Stimulated activated CD8-positive, alpha-beta memory T cell treated with anti-CD3 and anti-CD28 coated beads, Interleukin-12 subunit alpha, Interleukin-12 subunit beta, amount 100 ng/mL, for 1 hour (primary cell): ENCODE measurements around the gene PLXNB2.

Source experiments
- DNase-seq: peaks from one replicate; pipeline ENCODE4 v3.0.0-alpha.2; 2020; ENCODE audit warnings: low read depth

Gene PLXNB2

GRCh38 chr22:50312371-50312770, 4.9 kb upstream of the PLXNB2 start:
- no peak for DNase-seq

DNA sequence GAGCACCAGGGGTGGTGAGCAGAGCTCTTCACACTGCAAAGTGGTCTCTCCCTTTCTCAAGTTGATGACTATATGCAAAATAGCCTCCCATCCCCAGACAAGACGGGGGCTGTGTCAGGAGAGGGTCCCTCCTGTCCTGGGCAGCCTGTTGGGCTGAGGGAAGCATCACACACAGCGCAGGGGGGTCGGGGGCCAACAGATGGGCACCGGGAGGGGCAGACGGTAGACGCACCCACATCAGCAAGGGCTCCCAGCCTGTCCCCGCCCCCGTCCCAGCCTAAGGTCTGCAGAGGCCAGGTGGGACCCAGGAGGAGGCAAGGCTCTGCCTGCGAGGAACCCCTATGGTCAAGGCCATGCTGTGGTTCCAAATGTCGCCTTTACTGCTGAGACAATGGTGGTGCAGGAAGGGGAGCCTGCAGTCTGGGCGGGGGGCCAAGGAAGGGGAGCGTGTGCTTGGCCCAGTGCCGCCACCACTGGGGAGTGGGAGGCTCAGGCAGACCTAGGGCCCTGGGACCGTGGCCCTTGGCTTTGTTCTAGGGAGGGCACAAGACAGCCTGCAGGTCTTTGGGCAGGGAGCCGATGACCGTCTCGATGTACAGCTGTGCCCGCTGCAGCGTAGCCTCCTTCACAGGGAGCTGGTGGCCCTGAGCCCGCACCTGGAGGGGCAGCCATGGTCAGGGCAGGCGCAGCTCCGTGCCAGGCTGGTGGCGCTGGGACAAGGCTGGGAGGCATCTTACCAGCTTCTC, 4.3 kb upstream of the PLXNB2 start:
- no peak for DNase-seq

- DNase-seq, result no peak
Measured at GRCh38 chr22:50310949-50311444, 3.6 kb upstream of the PLXNB2 start.

GRCh38 chr22:50310031-50310722, 2.7 kb upstream of the PLXNB2 start:
- DNase-seq, result no peak

- no peak for DNase-seq
Measured at GRCh38 chr22:50309601-50309991, 2.1 kb upstream of the PLXNB2 start.

GRCh38 chr22:50308986-50309600, 1.6 kb upstream of the PLXNB2 start:
- no peak for DNase-seq

GRCh38 chr22:50308597-50308935, 1.1 kb upstream of the PLXNB2 start:
- no peak for DNase-seq

- DNase-seq, result no peak
Measured at GRCh38 chr22:50307890-50308596, 597 bp upstream of the PLXNB2 start.

- no peak for DNase-seq
Measured at GRCh38 chr22:50305923-50306566, 1.4 kb downstream of the PLXNB2 start.

DNA sequence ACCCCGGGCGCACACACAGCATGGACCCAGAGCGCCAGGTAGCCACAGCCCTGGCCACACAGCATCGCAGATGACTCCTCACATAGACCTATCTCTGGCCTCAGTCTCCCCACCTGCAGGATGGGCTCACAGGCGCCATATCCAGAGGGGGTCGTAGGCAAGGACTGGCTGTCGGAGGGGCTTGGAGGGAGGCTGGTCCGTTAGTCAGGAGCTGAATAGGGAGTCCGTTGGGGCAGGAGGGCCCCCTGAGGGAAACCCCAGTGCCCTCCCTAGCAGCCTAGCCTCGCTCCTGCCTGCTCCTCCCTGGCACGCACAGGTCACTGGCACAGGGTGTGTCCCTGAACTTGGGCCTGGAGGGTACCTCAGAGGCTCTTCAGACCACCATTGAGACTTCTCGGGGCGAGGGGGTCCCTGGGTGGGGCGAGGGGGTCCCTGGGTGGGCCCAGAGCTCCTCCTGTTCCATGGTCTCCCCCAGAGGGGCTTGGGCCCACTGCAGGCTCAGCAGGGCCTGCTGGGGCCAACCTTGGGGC, 2.0 kb downstream of the PLXNB2 start:
- no peak for DNase-seq

GRCh38 chr22:50304528-50305392, 2.7 kb downstream of the PLXNB2 start:
- no peak for DNase-seq

- no peak for DNase-seq
Measured at GRCh38 chr22:50303848-50304527, 3.5 kb downstream of the PLXNB2 start.

DNA sequence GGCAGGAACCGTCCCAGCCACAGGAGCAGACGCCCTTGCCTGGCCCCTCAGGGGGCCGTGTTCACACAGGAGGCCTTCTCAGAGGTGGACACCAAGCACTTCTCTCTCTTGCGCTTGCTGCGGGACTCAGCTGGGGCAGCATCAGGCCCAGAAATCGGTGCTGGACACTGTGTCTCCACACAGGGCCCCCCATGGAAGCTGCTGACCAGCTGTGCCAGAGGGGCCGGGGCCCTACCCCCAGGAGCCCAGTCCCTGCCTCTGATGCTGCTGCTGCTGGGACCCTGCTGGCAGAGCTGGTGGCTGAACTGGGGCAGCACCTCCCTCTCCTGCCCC, 4.0 kb downstream of the PLXNB2 start:
- DNase-seq, result no peak

GRCh38 chr22:50302564-50302963, 4.9 kb downstream of the PLXNB2 start:
- no peak for DNase-seq

DNA sequence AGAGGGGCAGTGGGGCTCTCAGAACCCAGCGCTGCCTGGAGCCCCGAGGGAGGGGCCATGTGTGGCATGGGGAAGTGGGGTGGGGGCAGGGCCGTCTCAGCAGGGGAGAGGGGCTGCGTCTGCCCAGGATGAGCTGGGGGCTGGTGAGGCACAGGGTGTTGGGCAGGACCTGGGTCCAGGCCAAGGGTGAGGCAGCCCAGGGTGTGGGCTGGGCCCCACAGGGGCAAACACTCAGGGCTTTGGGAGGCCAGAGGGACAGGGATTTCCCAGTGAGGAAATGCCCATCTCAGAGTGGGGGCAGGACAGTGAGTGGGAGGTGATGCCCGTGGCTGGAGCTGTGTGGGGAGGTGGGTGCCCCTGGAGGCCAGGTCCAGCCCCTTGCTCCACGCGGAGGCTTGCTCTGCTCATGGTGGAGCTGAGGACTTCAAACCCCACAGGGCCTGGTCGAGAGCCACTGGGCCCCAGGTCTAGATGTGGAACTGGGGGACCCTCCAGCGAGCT, 5.4 kb downstream of the PLXNB2 start:
- DNase-seq, result no peak

DNA sequence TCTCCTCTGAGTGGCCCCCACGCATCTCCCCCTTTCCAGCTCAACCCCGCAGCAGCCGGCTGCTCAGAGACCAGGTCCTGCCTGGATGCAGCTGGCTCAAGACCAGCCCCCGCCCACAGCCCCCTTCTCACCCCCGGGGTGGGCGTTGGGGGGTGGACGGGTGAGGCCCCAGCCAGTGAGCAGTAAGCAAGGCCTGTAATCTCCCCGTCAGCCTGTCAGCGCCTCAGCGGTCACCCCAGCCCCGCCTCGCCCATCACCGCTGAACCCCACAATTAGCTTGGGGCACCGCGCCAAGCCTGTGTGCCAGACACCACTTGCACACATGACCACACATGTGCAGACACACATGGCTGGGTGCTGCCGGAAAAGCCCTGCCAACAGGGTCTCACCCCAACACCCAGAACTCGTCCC, 5.9 kb downstream of the PLXNB2 start:
- no peak for DNase-seq

- DNase-seq, result no peak
Measured at GRCh38 chr22:50300620-50301257, 6.7 kb downstream of the PLXNB2 start.

DNA sequence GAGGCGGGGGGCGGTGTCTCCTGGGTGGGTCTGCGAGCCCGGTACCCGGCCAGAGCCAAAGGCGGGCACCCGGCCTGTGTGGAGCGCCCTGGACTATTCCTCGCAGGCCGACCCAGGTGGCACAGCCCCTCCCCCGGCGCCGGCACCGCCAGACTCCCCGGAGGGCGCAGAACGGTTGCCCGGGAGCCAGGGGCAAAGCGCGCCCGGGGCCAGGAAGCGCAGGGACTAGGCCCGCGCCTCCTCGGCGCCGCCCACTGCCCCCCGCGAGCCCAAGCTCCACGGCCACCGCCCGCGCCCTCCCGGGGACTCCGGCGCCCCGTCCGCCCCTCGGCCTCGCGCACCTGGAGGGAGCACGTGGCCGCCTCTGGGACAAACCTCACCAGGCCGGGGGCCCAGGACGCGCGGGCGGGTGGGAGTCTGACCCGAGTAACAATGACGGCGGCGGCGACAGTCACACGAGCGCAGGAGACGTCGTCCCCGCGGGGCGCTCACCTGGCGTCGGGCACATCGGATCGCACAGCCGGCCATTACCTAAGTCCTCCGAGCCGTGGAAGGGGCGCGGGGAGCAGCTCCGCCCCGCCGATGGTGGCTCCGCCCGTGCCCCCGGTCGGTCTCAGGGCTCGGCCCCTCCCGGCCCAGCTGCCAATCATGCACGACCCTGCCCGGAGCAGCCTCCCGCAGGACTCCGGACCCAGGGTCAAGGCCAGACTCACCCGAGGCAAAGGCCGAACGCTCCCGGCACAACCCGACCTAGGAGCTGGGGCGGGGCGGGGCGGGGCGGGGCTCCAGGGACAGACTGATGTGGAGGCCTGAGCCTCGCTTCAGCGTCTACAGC, 7.4 kb downstream of the PLXNB2 start:
- DNase-seq, result no peak
